GM19043 (cell line): Measurements from ENCODE around the gene NFATC3.
"Not testable (repeated sequence)": the region's sequence is repeated elsewhere in the genome, so short reads cannot be mapped to it uniquely, and the experiment has no call there.

Experiments used
- ATAC-seq: cut with Tn5 transposase; IDR thresholded peaks from one replicate; pipeline ENCODE4 v1.9.1; 2021; ENCODE audit warnings: low read depth; ENCODE audit not compliant: unreplicated experiment

The NFATC3 gene

DNA sequence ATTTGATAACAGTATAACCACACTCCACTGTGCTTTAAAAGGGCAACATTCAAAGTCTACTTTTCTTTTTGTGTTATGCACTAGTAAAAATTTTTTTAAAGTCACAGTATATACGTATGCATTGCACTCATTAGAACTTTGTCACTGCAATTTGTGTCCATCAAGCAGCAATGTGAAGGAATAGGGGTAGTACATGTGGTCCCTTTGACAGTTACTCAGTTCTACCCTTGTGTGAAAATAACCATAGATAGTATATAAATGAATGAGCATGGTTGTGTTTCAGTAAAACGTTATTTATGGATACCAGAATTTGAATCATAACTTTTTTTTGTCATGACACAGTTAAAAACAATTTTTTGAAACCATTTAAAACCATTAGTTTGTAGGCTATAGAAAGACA, 30.7 kb downstream of the NFATC3 start:
- ATAC-seq: no peak

DNA sequence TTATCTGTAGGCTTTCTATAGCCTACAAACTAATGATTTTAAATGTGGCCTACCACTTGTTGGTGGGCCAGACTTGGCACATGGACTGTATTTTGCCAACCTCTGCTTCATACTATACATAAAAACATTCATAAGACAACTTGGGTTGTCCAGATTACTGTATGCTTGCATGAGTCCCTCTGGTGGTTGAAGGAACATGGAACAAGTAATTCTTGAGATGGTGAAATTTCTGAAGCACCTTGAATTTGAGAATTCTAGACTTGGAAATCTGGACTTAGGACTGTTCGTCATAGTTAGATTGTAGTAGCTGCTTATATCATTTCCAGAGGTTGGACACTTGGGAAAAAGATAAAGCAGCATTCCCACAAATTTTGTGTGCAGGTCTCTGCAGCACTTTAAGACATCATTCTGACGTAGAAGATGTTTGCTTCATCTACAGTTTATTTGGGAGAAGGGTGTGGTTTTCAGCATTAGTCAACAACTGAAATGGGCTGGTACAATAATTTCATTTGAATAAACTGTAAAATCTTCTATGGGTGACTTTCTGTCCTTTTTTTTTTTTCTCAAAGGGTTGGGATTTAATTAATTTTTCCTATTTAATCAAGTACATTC, 31.2 kb downstream of the NFATC3 start:
- no peak for ATAC-seq

DNA sequence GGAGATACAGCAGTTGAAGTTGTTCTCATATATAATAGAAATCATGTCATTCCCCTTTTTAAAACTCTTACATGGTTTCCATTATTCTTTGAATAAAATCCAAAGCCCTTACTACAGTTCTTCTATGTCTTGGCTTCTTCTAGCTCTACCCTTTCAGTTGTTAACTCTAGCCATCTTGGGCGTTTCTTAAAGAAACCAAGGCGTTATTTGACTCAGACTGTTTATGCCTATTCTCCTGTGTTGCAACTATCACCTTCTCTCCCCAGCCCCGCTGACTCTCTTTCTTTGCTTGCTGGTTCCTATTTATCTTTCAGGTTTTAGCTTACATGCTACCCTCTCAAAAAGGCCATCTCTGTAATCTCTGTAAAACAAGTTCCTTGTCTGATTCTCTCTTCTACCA, 32.7 kb downstream of the NFATC3 start:
- no peak for ATAC-seq

DNA sequence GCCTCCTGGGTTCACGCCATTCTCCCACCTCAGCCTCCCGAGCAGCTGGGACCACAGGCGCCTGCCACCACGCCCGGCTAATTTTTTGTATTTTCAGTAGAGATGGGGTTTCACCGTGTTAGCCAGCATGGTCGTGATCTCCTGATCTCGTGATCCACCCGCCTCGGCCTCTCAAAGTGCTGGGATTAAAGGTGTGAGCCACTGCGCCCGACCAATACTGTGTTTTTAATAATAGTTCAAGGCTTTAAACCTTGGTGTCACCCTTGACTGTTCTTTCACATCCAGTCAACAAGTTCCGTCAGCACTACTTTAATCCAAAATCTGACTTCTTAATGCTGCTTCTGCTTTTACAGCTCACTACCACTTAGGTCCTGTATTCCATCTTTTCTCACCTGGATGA, 33.8 kb downstream of the NFATC3 start:
- not testable (repeated sequence) for ATAC-seq

DNA sequence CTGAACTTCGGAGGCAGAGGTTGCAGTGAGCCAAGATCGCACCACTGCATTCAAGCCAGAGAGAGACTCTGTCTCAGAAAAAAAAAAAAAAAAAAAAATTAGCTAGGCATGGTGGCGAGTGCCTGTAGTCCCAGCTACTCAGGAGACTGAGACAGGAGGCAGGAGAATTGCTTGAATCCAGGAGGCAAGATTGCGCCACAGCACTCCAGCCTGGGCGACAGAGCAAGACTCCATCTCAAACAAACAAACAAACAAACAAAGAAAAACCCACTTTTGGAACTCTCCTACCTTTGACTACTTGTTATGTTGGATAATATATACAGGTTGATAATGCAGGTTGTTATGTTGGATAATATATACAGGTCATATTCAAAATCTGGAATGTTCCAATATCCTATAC, 35.3 kb downstream of the NFATC3 start:
- not testable (repeated sequence) for ATAC-seq

DNA sequence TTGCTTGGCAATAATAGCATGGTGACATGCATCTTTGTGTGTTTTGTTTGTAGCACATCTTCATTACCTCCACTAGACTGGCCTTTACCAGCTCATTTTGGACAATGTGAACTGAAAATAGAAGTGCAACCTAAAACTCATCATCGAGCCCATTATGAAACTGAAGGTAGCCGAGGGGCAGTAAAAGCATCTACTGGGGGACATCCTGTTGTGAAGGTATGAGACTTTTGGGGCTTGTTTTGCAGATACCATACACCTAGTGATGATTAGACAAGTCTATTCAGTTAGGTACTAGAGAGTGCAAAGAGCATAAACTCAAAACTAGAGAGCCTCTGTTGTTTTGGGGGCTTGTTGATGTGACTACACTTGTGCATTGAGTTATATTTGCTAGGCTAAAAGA, 41.2 kb downstream of the NFATC3 start:
- ATAC-seq: no peak

DNA sequence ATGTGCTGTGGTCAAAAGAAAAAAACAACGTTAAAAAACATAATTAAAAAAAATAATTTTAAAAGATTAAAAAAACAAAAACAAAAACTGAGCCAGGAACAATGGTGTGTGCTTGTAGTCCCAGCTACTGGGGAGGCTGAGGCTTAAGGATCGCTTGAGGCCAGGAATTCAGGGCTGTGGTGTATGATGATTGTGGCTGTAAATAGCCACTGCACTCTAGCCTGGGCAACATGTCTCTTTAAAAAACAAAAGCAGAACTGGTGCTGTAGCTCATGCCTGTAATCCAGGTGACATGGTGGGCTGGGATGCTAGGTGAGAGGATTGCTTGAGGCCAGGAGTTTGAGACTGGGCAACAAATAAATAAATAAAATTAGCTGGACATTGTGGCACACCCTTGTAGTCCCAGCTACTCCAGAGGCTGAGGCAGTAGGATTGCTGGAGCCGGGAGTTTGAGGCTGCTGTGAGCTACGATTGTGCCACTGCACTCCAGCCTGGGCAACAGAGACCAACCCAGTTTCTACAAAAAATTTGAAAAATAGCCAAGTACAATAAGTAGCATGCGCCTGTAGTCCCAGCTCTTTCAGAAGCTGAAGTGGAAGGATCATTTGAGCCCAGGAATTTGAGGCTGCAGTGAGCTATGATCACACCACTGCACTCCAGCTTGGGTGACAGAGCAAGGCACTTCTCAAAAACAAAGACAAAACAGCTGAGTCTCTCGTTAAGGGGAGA, 43.6 kb downstream of the NFATC3 start:
- no peak for ATAC-seq

DNA sequence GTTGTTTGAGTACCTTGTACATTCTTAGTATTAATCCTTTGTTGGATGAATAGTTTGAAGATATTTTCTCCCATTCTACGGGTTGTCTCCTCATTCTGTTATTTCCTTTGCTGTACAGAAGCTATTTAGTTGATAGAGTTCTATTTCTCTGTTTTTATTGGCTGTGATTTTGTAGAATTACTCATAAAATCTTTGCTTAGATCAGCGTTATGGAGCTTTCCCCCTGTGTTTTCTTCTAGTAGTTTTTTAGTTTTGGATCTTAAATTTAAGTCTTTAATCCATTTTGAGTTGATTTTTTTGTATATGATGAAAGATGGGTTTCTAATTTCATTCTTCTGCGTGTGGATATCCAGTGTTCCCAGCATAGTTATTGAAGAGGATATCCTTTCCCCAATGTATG, 45.4 kb downstream of the NFATC3 start:
- ATAC-seq: no peak

DNA sequence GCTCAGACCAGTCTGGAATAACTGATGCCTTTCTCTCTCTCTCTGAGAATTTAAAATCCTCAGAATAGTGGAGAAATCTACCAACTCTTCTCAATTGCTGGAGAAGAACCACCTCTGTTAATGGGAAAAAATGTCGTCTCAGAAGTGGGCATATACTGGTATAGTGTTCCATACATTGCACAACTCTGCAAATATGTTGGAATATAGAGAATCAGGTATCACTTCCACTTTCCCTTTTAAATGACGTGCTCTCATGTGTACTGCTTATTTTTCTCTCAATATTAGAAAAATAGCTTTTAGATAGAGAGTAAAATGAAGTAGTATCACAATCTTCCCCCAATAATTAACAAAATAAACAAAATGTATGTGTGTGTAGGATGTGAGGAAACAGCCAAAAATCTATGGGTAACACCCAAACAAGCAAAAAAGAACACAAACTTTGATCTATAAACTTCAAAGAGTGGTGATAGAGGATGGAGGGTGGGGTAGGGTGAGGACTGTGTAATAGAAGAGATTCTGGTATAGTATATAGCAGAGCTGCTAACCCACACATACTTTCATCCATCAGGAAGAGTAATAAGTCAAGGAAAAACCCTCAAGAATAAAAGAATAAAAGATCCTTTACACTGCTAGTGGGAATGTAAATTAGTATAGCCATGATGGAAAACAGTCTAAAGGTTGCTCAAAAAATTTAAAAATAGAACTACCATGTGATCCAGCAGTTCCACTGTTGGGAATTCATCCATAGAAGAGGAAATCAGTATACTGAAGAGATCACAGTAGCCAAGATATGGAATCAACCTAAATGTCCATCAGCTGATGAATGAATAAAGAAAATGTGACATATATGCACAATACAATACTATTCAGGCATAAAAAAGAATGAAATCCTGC, 46.9 kb downstream of the NFATC3 start:
- ATAC-seq: no peak

DNA sequence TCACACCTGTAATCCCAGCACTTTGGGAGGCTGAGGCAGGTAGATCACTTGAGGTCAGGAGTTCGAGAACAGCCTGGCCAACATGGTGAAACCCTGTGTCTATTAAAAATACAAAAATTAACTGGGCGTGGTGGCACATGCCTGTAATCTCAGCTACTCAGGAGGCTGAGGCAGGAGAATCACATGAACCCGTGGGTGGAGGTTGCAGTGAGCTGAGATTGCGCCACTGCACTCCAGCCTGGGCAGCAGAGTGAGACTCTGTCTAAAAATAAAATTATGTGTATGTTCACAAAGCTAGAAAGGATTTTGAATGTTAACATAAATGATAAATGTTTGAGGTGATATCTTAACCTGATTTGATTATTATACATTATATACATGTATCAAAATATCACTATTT, 47.8 kb downstream of the NFATC3 start:
- not testable (repeated sequence) for ATAC-seq

DNA sequence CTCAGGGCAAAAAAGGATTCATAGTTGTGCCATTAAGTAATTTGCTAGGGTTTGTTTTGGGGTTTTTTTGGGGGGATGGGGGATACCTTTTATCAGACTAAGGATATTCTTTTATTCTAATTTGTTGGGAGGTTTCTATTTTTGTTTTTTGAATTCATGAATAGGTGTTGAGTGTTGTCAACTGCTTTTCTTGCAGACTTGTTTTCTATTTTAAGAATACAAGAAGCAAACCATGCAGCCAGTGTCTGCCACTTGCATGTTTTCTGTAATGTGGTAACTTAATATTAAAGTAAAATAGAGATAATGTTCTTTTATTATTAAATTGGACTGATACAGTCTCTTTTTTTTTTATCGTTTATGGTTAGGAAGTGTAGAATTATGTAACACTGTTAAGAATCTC, 49.5 kb downstream of the NFATC3 start:
- no peak for ATAC-seq

DNA sequence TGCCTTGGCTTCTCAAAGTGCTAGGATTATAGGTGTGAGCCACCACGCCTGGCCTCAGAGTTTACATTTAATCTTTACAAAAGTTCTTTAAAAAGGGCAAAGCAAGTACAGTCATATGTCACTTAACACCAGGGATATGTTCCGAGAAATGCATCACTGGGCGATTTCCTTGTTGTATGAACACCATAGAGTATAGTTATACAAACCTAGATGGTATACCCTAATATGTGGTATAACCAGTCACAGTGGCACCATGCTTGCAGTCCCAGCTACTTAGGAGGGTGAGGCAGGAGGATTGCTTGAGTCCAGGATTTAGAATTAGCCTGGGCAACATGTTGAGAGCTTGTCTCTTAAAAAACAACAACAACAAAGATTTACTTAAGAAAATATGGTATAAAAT, 51.3 kb downstream of the NFATC3 start:
- no peak for ATAC-seq

DNA sequence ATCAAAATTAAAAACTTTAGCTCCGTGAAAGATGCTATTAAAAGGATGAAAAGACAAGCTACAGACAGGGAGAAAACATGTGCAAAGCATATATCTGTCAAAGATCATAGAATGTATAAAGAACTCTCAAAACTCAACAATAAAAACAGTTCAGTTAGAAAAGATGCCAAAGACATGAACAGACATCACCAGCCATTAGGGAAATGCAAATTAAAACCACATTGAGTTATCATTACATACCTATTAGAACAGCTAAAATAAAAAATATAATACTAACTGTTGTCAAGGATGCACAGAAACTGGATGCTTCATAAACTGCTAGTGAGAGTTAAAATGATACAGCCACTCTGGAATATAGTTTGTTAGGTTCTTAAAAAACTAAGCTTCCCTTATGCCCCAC, 58.8 kb downstream of the NFATC3 start:
- no peak for ATAC-seq

DNA sequence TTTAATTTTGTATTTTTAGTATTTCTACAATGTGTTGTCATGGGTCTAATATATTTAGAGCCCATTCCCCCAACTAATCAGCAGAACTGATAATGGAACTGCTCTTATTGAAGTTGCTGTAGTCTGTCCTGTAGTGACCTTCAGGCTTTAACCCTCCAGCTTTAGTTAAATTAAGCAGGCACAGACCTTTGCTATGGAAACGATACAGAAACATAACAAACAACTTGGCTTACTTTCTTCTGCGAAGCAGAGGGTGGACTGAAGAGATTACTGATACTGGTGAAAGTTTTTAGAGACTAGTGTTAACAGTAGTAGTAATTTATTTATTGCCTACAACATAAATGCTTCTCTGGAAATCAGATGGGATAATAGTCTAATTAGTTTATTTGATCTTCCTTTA, 61.4 kb downstream of the NFATC3 start:
- ATAC-seq: no peak

DNA sequence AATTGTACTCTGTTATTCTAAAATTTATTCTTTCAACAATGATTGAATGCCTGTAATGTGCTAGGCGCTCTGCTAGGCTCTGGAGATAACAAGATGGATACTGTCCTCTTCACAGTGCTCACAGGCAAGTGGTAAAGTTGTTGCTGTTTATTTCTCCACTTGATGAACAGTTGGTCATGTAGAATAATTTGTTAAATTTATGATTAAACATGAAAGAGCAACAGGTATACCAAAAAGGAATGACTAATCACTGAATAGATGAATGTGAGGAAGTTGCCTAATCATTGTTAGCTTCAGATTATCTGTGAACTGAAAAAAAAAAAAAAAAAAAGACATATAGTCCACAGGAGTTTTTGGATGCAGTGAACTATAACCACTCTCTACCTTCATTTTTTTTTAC, 62.3 kb downstream of the NFATC3 start:
- no peak for ATAC-seq

DNA sequence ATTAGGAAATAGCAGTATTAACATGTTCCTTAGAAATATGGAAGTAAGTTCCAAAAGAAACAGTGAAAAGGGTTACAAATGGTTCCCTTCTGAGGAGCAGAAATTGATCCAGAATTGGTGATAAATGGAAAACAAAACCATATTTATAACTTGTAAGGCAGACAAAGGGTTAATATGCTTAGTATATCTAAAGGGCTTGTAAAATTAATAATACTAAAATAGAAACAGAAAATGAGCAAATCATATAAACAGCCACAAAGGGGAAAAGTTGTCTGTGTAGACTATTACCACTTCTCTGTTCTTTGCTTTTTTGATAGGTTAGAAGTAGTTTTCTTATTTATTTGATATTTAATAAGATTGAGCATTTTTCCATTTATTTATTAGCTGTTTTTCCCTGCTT, 64.4 kb downstream of the NFATC3 start:
- no peak for ATAC-seq

DNA sequence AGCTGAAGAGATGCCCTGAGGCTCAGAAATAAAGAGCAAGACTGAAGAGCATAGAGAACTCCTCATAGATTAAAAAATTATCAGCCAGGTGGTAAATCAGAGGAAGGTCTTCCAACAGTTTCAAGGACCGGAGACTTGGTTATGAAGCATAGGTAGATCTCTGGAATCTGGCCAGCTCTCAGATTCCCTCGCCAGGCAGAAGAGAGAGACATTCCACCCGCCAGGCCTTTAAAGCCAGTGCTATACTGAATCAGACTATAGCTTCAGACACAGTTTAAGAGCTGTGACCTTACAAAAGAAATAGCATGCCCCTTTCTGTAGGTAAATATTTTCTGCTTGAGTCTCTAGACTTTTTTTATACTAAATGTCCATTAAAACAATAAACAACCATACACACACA, 70.3 kb downstream of the NFATC3 start:
- ATAC-seq: no peak

DNA sequence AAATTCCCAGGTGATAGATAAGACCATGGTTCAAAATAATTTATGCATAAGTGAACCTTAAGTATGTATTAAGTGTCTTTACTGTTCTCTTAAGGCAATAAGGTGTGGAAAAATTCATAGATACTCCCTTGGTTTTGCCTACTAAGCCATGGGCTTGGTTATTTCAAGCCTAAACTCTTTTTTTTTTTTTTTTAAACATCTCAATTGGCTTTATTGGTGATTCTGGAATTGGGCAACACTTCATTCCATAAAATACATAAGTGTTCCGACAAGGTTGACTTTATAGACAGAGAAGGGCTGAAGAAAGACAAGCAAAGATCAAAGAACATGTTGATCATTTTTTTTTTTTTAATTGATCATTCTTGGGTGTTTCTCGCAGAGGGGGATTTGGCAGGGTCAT, 77.2 kb downstream of the NFATC3 start:
- no peak for ATAC-seq

DNA sequence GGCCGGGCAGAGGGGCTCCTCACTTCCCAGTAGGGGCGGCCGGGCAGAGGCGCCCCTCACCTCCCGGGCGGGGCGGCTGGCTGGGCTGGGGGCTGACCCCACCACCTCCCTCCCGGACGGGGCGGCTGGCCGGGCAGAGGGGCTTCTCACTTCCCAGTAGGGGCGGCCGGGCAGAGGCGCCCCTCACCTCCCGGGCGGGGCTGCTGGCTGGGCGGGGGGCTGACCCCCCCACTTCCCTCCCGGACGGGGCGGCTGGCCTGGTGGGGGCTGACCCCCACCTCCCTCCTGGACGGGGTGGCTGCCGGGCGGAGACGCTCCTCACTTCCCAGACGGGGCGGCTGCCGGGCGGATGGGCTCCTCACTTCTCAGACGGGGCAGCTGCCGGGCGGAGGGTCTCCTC, 78.1 kb downstream of the NFATC3 start:
- ATAC-seq: not testable (repeated sequence)

DNA sequence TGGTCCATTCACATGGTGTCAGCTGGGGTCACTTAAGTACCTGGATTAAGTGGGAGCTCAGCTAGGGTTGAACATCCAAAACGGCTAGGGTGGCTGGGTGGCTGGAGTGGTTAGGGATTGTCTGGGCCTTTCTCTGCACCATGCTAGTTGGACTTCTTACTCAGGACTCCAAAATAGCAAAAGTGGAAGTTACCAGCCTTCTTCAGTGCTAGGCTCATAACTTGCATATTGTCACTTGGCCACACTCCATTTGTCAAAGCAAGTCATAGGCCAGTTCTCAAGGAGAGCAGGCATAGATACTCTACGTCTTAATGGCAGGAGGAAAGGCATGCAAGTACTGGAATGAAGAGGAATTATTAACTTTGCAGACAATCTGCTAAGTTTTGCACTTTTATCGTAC, 81.1 kb downstream of the NFATC3 start:
- no peak for ATAC-seq

DNA sequence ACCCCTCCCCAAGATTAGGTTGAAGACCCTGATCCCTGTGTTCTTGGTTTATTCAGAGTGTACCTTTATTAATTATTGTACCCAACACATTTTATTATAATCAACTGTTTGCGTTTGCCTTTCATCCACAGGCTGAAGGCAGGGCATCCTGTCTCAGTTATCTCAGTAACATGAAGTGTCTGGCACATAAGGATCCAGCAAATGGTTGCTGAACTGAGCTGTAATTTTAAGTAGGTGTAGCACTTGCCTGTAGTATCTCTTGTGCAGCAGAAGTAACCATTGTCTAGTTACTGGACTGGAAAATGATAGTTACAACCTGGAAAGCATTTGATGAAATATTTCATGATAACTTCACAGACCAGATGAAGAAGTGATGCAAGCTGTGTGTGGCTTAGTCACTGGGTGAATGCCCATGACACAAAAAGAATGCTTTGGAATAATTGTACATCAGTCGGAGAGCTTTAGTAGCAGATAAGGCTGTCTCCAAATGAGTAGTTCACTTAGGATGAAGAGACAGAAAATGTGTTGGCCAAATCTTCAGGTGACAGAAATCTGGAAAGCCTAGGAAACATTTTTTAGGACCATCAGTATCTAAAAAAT, 94.1 kb downstream of the NFATC3 start:
- ATAC-seq: no peak
